Endodermal cell (in vitro differentiated cells): ENCODE results near the gene SRGAP1. TPM values are rescaled to one million over a fixed set of nuclear protein-coding genes. Genes with fewer than 3 reads are reported as not detected.

Experiments used
- DNase-seq: peaks from one replicate; pipeline ENCODE4 v3.0.0-alpha.2; 2017
- H3K27ac ChIP-seq: 2 replicates; pipeline ENCODE4 v1.5.1; 2013; ENCODE audit warnings: mild to moderate bottlenecking, low read depth, low read length, moderate library complexity
- H3K27me3 ChIP-seq: 2 replicates; pipeline ENCODE4 v1.6.1; 2013; ENCODE audit warnings: mild to moderate bottlenecking, low read length, moderate library complexity; ENCODE audit not compliant: insufficient read depth, control insufficient read depth, poor library complexity, severe bottlenecking
- H3K36me3 ChIP-seq: 2 replicates; pipeline ENCODE4 v1.7.0; 2013; ENCODE audit warnings: mild to moderate bottlenecking, low read length, moderate library complexity; ENCODE audit not compliant: control insufficient read depth, insufficient read depth
- H3K4me1 ChIP-seq: one replicate; pipeline ENCODE4 v1.7.0; 2013; ENCODE audit warnings: low read length; ENCODE audit not compliant: control insufficient read depth, insufficient read depth
- H3K4me3 ChIP-seq: 2 replicates; pipeline ENCODE4 v1.5.1; 2013; ENCODE audit warnings: mild to moderate bottlenecking, low read length, moderate library complexity
- H3K9ac ChIP-seq: 2 replicates; pipeline ENCODE4 v1.6.1; 2013; ENCODE audit warnings: mild to moderate bottlenecking, low read length, moderate library complexity; ENCODE audit not compliant: poor library complexity, severe bottlenecking; ENCODE audit errors: extremely low read depth
- H3K9me3 ChIP-seq: 2 replicates; pipeline ENCODE4 v1.6.1; 2013; ENCODE audit warnings: mild to moderate bottlenecking, low read length, moderate library complexity; ENCODE audit not compliant: control insufficient read depth
- H3K27ac Mint-ChIP-seq: 2 replicates; pipeline ENCODE4 v1.8.0; 2020; ENCODE audit warnings: mixed read lengths
- H3K27me3 Mint-ChIP-seq: 2 replicates; pipeline ENCODE4 v1.8.0; 2021; ENCODE audit warnings: mild to moderate bottlenecking, mixed read lengths; ENCODE audit not compliant: insufficient read depth
- H3K36me3 Mint-ChIP-seq: 2 replicates; pipeline ENCODE4 v1.8.0; 2020; ENCODE audit warnings: low read depth, mixed read lengths
- H3K4me1 Mint-ChIP-seq: 2 replicates; pipeline ENCODE4 v1.8.0; 2020; ENCODE audit warnings: mixed read lengths
- H3K4me3 Mint-ChIP-seq: 2 replicates; pipeline ENCODE4 v1.8.0; 2020; ENCODE audit warnings: mild to moderate bottlenecking, moderate library complexity, mixed read lengths
- H3K9me3 Mint-ChIP-seq: 2 replicates; pipeline ENCODE4 v1.8.0; 2020; ENCODE audit warnings: mild to moderate bottlenecking, mixed read lengths
- WGBS, 2 experiments: methylation state at CpG; one replicate each; pipeline versions ENCODE4 v1.1.5 to v1.1.7; 2013; ENCODE audit warnings: missing lambda C conversion rate in 2 of 2, mixed read lengths in 1 of 2; ENCODE audit not compliant: insufficient coverage in 1 of 2, insufficient read length in 1 of 2; 5-methylcytosine and 5-hydroxymethylcytosine counted together
- total RNA-seq, 2 donors: library from RNA; stranded (reverse); fragmentation: NEBNext Ultra II Directional in 1 of 2; extraction: Animal tissue kit (Norgen Biotek cat#: 25700) in 1 of 2; gene quantifications; 2 replicates in 1 of 2; 3 replicates in 1 of 2; pipeline ENCODE4 v1.2.1, GENCODE V29; 2021
- TF ChIP-seq, protein P1 (sequence below): fragments of 200-600 bp; sonication (generic); conservative IDR thresholded peaks from 2 replicates; pipeline ENCODE4 v1.5.0; 2021; ENCODE audit warnings: antibody characterized with exemption, mild to moderate bottlenecking

Gene SRGAP1
- total RNA-seq, 2 donors from 2014 or later = 10.6 to 13.4 TPM

DNA sequence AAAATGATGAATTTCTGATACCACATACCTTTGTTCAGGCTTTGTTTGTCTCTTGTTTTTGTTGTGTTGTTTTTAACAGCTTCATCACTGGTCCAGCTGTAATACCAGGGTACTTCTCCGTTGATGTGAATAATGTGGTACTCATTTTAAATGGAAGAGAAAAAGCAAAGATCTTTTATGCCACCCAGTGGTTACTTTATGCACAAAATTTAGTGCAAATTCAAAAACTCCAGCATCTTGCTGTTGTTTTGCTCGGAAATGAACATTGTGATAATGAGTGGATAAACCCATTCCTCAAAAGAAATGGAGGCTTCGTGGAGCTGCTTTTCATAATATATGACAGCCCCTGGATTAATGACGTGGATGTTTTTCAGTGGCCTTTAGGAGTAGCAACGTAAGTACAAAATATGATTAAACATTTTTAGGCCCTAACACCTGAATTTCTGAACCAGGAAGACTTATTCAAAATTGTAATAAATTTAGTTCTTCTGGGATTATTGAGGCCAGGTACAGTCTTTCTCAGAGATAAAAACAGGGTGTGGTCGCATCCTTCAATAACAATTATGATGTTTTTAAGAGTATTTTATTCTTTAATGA, 42.4 kb upstream of the SRGAP1 start:
- Mint-ChIP-seq H3K27ac (no peak overlapping the region), H3K4me3 (no peak overlapping the region), H3K9me3 (no peaks in the 10 kb centered on the region), H3K4me1 (no peaks in the 10 kb centered on the region), H3K27me3 (no peaks in the 10 kb centered on the region), H3K36me3 (no peaks in the 10 kb centered on the region)
- Histone ChIP-seq H3K9me3 (no peaks in the 10 kb centered on the region), H3K4me1 (no peaks in the 10 kb centered on the region), H3K27me3 (no peaks in the 10 kb centered on the region), H3K27ac (no peak overlapping the region), H3K36me3 (no peaks in the 10 kb centered on the region), H3K9ac (no peak overlapping the region), H3K4me3 (no peak overlapping the region)
- TF ChIP-seq, protein P1, sequence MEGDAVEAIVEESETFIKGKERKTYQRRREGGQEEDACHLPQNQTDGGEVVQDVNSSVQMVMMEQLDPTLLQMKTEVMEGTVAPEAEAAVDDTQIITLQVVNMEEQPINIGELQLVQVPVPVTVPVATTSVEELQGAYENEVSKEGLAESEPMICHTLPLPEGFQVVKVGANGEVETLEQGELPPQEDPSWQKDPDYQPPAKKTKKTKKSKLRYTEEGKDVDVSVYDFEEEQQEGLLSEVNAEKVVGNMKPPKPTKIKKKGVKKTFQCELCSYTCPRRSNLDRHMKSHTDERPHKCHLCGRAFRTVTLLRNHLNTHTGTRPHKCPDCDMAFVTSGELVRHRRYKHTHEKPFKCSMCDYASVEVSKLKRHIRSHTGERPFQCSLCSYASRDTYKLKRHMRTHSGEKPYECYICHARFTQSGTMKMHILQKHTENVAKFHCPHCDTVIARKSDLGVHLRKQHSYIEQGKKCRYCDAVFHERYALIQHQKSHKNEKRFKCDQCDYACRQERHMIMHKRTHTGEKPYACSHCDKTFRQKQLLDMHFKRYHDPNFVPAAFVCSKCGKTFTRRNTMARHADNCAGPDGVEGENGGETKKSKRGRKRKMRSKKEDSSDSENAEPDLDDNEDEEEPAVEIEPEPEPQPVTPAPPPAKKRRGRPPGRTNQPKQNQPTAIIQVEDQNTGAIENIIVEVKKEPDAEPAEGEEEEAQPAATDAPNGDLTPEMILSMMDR = peak; percentile 74
- WGBS, 2 experiments = 67 to 86% methylated on average over 1 to 5 of the region's 6 CpGs
- no peak for DNase-seq

DNA sequence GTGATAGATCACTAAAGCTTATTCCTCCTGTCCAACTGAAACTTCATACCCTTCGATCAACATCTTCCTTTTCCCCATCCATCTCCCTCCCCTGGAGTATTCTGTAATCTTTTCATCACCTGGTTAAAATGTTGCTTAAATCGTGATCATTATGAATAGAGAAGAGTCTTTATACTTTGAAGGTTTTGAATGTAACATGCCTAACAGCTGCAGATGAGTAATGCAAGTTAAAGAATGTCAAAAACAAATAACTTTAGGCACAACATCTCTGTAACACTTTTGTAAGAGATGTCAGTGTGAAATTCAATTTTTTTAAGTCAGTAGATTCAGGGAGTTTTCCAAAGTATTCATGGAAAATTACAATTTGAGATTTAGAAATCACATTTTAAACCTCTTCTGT, 39.8 kb upstream of the SRGAP1 start:
- no peaks in the 10 kb centered on the region for H3K27me3 Mint-ChIP-seq
- H3K27ac Mint-ChIP-seq = no peak overlapping the region
- H3K4me1 Mint-ChIP-seq = no peaks in the 10 kb centered on the region
- no peaks in the 10 kb centered on the region for H3K36me3 Mint-ChIP-seq
- H3K9me3 ChIP-seq = no peaks in the 10 kb centered on the region
- WGBS, 2 experiments = 89% methylated on average over 2 of the region's 2 CpGs; no CpG with 5 or more reads in 1 of the 2 experiments
- H3K9ac ChIP-seq = no peak overlapping the region
- H3K36me3 ChIP-seq = peaks cover 11% of the 10 kb centered on the region
- H3K4me3 Mint-ChIP-seq = no peak overlapping the region
- H3K27ac ChIP-seq = no peak overlapping the region
- no peak overlapping the region for H3K4me3 ChIP-seq
- H3K27me3 ChIP-seq = no peaks in the 10 kb centered on the region
- DNase-seq = no peak
- TF ChIP-seq, protein P1 = no peak
- H3K4me1 ChIP-seq = no peaks in the 10 kb centered on the region
- no peaks in the 10 kb centered on the region for H3K9me3 Mint-ChIP-seq

DNA sequence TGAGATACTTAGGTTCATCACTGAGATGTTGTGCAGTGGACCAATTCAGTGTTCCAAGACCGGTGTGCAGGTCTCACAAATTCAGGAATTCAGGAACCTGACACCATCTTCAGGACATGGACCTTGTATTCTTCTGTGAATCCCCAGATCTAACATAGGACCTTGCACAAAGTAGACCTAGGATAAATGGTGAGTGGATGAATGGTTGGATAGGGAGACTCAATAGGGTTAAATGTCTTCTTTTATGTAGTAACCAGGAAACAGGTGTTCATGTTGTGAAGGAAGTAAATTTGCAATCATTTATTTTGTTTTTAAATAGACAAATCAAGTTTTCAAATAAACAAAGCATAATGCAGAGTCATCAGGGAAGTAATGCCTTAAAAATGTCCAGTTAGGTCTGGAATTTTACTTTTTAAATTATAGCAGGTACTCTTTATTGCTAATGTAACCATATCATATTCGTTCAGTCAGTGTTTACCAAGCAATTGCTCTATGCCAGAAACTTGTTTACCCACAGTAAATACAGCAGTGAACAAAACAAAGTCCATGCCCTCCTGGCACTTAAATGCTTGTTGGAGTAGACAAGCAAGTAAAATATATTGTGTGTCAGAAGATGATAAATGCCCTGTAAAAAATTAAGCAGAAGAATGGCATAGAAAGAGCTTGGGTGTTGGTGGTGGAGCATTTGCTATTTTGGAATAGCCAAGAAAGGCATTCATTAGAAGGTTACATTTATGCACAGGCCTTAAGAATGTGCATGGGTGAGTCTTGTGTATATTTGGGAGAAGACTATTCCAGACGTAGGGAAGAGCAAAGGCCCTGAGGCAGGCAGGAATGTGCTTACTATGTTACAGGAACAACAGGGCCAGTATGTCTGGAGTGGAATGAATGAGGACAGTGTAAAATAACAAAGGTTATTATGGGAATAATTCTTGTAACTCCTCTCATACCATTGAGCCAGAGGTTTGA, 38.5 kb upstream of the SRGAP1 start:
- TF ChIP-seq, protein P1 = no peak
- Mint-ChIP-seq H3K36me3 (no peaks in the 10 kb centered on the region), H3K4me1 (no peaks in the 10 kb centered on the region), H3K4me3 (no peak overlapping the region), H3K9me3 (no peaks in the 10 kb centered on the region), H3K27me3 (no peaks in the 10 kb centered on the region), H3K27ac (no peak overlapping the region)
- no peaks in the 10 kb centered on the region for H3K27me3 ChIP-seq
- 88 to 95% methylated on average over 1 to 3 of the region's 3 CpGs for WGBS, 2 experiments
- H3K27ac ChIP-seq = no peak overlapping the region
- DNase-seq = no peak
- no peak overlapping the region for H3K4me3 ChIP-seq
- H3K9ac ChIP-seq = no peak overlapping the region
- H3K9me3 ChIP-seq = no peaks in the 10 kb centered on the region
- H3K4me1 ChIP-seq = no peaks in the 10 kb centered on the region
- H3K36me3 ChIP-seq = peaks cover 11% of the 10 kb centered on the region
